ENCODE measurements around the gene GLRB. TPM values are rescaled to one million over a fixed set of nuclear protein-coding genes. Genes with fewer than 3 reads are reported as not detected.

GLRB gene
- total and polyA plus RNA-seq, 7 donors: 1.2 to 5.6 (median 2.4) TPM

DNA sequence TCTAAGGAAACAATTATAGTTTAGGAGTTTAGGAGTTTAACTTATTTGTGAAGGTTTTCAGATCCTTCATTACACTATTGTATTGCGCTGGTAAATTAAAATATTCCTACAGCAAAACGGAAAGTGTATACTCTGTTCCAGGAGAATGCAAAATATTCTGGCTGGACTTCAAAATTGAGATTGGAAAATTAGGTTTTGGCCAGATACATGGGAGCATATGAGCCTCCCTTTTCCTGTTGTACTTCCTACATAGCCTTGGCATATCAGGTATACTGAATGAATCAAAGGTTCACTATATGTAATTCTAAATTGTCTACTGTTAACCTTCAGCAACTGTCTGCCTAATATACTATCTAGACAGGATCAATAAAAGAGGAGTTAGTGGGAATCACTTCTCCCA is 119.4 kb downstream of the GLRB start:
- no peaks in the 10 kb centered on the region for H3K4me1 ChIP-seq
- H3K27me3 ChIP-seq (ENCODE audit: insufficient read depth in 3 of 3, low read length in 2 of 3): peaks cover 0 to 2% (median 0%) of the 10 kb centered on the region in 3 donors
- TF ChIP-seq, protein P1, sequence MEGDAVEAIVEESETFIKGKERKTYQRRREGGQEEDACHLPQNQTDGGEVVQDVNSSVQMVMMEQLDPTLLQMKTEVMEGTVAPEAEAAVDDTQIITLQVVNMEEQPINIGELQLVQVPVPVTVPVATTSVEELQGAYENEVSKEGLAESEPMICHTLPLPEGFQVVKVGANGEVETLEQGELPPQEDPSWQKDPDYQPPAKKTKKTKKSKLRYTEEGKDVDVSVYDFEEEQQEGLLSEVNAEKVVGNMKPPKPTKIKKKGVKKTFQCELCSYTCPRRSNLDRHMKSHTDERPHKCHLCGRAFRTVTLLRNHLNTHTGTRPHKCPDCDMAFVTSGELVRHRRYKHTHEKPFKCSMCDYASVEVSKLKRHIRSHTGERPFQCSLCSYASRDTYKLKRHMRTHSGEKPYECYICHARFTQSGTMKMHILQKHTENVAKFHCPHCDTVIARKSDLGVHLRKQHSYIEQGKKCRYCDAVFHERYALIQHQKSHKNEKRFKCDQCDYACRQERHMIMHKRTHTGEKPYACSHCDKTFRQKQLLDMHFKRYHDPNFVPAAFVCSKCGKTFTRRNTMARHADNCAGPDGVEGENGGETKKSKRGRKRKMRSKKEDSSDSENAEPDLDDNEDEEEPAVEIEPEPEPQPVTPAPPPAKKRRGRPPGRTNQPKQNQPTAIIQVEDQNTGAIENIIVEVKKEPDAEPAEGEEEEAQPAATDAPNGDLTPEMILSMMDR (IDR thresholded peaks at IDR 0.05): no peak
- no peak overlapping the region for H3K4me3 ChIP-seq
- intact Hi-C loops (cut with DNase I): no loop called here
- WGBS, 3 donors: 51 to 63% (median 58%) methylated on average over 2 of the region's 2 CpGs
- DNase-seq (no peak), ATAC-seq (no peak)
- no peak overlapping the region for H3K27ac ChIP-seq
- no peaks in the 10 kb centered on the region for H3K36me3 ChIP-seq (ENCODE audit: insufficient read depth in 1 of 2, low read depth in 1 of 2)
- H3K9me3 ChIP-seq: no peaks in the 10 kb centered on the region

DNA sequence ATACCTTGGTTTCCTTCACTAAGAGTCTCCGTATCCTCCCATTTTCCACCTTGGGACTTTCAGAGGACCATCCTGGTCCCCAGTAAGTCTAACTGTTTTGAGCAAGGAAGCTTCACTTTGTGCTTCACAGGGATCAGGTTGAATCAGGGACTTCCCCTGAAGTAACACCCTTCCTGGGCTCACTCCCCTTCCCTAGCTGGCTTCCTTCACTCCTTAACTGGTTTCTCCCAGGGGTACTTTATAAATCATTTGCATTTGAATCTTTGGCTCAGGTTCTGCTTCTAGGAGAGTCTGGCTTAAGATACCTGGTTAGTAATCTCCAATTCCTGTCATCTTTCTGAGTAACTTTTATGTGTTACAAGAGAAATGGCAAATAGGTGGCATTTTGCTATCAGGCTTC is 120.1 kb downstream of the GLRB start:
- Histone ChIP-seq H3K4me1 (no peaks in the 10 kb centered on the region), H3K27ac (no peak overlapping the region), H3K4me3 (no peak overlapping the region), H3K27me3 (ENCODE audit: insufficient read depth in 3 of 3, low read length in 2 of 3) (peaks cover 0 to 2% (median 0%) of the 10 kb centered on the region in 3 donors), H3K9me3 (no peaks in the 10 kb centered on the region), H3K36me3 (ENCODE audit: insufficient read depth in 1 of 2, low read depth in 1 of 2) (no peaks in the 10 kb centered on the region)
- TF ChIP-seq, protein P1 (IDR thresholded peaks at IDR 0.05): no peak
- no peak for DNase-seq
- WGBS, 3 donors: 89 to 96% (median 93%) methylated on average over 1 of the region's 1 CpG
- intact Hi-C loops (cut with DNase I): no loop called here
- ATAC-seq: no peak

DNA sequence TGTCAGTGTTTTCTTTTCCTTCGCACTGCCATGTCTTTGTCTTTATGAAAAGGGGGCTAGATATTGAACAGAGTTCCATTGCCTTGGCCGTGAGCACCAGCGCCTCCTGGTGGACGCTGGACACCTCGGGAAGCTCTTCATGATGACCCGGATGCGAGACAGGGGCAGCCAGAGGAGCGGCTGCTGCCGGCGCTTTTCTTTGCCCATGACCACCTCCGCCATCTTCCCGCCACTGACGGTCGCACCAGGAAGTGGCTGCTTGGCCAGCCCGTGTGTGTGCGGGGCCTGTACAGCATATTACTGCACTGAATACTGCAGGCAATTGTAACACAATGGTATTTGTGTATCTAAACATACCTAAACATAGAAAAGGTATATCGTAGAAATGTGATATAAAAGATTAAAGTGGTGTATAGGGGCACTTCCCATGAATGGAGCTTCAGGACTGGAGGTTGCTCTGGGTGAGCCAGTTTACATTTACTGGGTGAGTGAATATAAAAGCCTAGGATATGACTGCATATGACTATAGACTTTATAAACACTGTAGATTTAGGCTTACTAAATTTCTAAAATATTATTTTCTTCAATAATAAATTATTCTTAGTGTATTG is 128.8 kb downstream of the GLRB start:
- ATAC-seq (no peak), DNase-seq (no peak)
- Histone ChIP-seq H3K4me1 (no peaks in the 10 kb centered on the region), H3K36me3 (ENCODE audit: insufficient read depth in 1 of 2, low read depth in 1 of 2) (no peaks in the 10 kb centered on the region), H3K27me3 (ENCODE audit: insufficient read depth in 3 of 3, low read length in 2 of 3) (no peaks in the 10 kb centered on the region), H3K27ac (no peak overlapping the region), H3K4me3 (no peak overlapping the region), H3K9me3 (no peaks in the 10 kb centered on the region)
- intact Hi-C loops (cut with DNase I): no loop called here
- WGBS, 3 donors: 78 to 80% (median 79%) methylated on average over 17 of the region's 17 CpGs
- TF ChIP-seq, protein P1 (IDR thresholded peaks at IDR 0.05): peak; percentile 22

DNA sequence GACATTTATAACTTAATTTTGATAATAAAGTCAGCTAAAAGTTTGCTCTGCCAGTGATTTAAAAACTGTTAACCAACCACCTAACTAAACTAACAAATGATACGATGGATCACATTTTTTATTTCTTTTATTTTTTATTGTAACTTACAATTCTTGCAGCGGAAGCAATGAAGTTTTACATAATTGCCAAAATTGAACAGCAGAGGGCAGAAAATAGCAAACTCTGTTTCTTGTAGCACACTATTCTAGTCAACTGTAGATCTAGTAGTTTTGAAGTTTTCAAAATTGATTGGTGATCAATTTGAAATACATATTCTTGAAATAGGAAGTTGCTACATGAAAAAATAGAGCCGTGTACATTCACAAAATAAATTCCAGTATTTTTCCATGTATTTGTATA is 141.8 kb downstream of the GLRB start:
- no peak for ATAC-seq
- Histone ChIP-seq H3K27me3 (ENCODE audit: insufficient read depth in 3 of 3, low read length in 2 of 3) (peaks cover 4 to 39% (median 15%) of the 10 kb centered on the region in 3 donors), H3K36me3 (ENCODE audit: insufficient read depth in 1 of 2, low read depth in 1 of 2) (no peaks in the 10 kb centered on the region), H3K4me1 (peaks cover 11% of the 10 kb centered on the region), H3K4me3 (no peak overlapping the region), H3K27ac (no peak overlapping the region), H3K9me3 (no peaks in the 10 kb centered on the region)
- intact Hi-C loops (cut with DNase I): loop anchor here (2.0 to 10.0 kb wide), 2 partner anchors 757 to 761 kb away; no protein-coding TSS in a partner anchor
- no peak for DNase-seq
- 28 to 34% (median 33%) methylated on average over 3 of the region's 3 CpGs for WGBS, 3 donors
- TF ChIP-seq, protein P1 (IDR thresholded peaks at IDR 0.05): peak; percentile 43

Data from psoas muscle (tissue), 8 donors.